ENCODE data around the gene GAST. TPM values are rescaled to one million over a fixed set of nuclear protein-coding genes. Genes with fewer than 3 reads are reported as not detected.
"Not testable (repeated sequence)": the region's sequence is repeated elsewhere in the genome, so short reads cannot be mapped to it uniquely, and the experiment has no call there.

GAST gene
- total and polyA plus RNA-seq, 2 donors, result not detected

DNA sequence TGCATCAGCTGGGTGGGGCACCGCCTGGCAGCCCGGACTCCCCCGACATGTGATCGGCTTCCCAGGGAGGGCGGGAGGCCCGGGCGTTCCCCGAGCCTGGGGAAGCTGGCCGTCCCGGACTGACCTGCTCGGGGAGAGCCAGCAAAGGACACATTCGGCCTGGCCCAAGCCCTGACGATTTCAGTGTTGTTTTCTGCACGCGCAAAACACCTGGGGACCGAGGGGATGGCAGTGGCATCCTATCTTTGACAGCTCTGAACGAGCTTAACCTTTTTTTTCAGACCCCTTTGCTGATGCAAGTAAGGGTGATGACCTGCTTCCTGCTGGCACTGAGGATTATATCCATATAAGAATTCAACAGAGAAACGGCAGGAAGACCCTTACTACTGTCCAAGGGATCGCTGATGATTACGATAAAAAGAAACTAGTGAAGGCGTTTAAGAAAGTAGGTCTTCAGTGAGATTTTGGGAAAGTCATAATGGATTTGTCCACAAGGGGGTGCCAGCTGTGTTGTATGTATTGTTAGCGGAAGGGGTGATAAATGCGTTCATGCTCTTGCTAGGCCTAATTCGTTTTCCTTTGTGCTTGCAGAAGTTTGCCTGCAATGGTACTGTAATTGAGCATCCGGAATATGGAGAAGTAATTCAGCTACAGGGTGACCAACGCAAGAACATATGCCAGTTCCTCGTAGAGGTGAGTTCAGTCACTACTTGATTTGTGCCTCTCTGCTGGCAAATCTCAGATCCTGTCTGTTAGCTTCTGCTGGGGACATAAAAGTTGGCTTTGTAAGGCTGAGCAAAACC, 22.4 kb upstream of the GAST start:
- 3% methylated on average over 27 of the region's 27 CpGs for WGBS
- DNase-seq (ENCODE audit: extremely low spot score), result no peak
- Histone ChIP-seq H3K4me1 (ENCODE audit: insufficient read depth) (no peaks in the 10 kb centered on the region), H3K36me3 (ENCODE audit: insufficient read depth) (peaks cover 15% of the 10 kb centered on the region), H3K4me3 (ENCODE audit: low read depth, low read length) (peak overlapping the region; percentile 46), H3K27ac (ENCODE audit: low read depth) (peak overlapping the region; percentile 70)

DNA sequence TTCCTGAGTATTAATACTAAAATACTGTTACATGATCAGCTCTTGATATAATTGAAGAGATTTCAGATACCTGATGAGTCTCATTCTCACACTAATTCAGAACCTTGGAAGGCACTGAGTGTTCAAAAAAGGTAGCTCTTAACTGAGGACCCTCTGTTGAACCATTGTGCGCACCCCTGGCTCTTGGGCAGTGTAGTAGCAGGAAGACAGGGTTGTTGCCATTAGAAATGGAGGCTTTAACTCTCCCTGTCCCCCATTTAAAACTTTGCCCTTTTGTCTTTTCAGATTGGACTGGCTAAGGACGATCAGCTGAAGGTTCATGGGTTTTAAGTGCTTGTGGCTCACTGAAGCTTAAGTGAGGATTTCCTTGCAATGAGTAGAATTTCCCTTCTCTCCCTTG, 21.6 kb upstream of the GAST start:
- Histone ChIP-seq H3K4me3 (ENCODE audit: low read depth, low read length) (no peak overlapping the region), H3K36me3 (ENCODE audit: insufficient read depth) (peaks cover 16% of the 10 kb centered on the region), H3K4me1 (ENCODE audit: insufficient read depth) (no peaks in the 10 kb centered on the region), H3K27ac (ENCODE audit: low read depth) (no peak overlapping the region)
- whole genome bisulfite sequencing, result 75% methylated on average over 2 of the region's 2 CpGs
- no peak for DNase-seq (ENCODE audit: extremely low spot score)

DNA sequence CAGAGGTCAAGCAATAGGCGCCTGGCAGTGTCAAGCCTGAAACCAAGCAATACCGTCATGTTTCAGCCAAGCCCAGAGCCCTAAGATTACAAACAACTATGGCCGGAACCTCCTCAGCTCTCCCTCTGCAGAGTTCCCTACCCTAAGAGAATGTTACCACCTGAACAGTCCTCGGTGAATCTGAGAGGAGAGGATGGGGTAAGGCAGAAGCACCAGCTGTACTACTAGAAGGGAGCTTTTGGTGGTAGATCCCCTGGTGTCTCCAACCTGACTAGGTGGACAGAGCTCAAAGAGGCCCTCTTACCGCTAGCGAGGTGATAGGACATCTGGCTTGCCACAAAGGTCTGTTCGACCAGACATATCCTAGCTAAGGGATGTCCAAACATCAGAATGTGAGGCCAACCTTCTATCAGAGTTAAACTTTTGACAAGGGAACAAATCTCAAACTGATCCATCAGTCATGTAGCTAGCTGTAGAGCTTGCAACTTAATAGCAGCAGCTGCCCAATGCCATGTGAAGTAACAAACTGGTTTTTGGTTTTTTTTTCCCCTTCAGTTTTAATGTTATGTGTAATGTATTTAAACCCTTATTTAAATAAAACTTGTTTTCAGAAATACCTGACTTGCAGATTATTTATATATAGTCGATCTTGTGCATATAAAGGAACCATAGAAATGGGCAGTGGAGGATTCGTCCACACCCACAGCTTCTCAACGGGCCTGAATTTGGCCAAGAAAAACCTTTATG, 20.9 kb upstream of the GAST start:
- Histone ChIP-seq H3K4me1 (ENCODE audit: insufficient read depth) (peaks cover 2% of the 10 kb centered on the region), H3K4me3 (ENCODE audit: low read depth, low read length) (no peak overlapping the region), H3K27ac (ENCODE audit: low read depth) (no peak overlapping the region), H3K36me3 (ENCODE audit: insufficient read depth) (peaks cover 16% of the 10 kb centered on the region)
- WGBS, result 73% methylated on average over 10 of the region's 10 CpGs
- DNase-seq (ENCODE audit: extremely low spot score), result no peak

DNA sequence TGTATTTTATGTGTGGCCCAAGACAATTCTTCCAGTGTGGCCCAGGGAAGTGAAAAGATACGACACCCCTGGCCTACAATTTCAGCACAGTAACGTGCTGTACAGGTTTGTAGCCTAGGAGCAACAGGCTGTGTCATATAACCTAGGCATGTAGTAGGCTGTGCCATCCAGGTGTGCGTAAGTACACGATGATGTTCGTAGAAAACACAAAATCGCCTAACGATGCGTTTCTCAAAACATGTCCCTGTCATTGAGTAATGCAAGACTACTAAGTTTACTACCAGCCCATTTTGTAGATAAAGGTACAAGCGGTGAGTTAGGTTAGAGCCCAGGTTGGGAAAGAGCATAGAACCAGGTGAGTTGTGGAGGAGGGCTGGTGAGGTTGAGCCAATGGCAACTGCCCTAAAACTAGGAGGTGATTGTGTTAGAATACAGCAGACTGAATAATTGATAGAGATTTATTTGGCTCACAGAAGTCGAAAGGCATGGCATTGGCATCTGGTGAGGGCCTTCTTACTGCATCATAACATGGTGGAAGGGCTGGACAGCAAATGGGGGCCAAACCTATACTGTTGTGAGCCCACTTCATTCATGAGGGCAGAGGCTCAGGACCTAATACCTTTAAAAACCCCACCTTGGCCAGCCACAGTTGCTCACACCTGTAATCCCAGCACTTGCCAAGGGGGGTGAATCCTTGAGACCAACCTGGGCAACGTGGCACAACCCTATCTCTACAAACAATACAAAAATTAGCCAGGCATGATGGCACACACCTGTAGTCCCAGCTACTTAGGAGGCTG, 19.2 kb upstream of the GAST start:
- no peak overlapping the region for H3K4me3 ChIP-seq (ENCODE audit: low read depth, low read length)
- peaks cover 2% of the 10 kb centered on the region for H3K4me1 ChIP-seq (ENCODE audit: insufficient read depth)
- WGBS, result 88% methylated on average over 11 of the region's 11 CpGs
- DNase-seq (ENCODE audit: extremely low spot score), result no peak
- H3K27ac ChIP-seq (ENCODE audit: low read depth), result no peak overlapping the region
- H3K36me3 ChIP-seq (ENCODE audit: insufficient read depth), result peaks cover 16% of the 10 kb centered on the region

DNA sequence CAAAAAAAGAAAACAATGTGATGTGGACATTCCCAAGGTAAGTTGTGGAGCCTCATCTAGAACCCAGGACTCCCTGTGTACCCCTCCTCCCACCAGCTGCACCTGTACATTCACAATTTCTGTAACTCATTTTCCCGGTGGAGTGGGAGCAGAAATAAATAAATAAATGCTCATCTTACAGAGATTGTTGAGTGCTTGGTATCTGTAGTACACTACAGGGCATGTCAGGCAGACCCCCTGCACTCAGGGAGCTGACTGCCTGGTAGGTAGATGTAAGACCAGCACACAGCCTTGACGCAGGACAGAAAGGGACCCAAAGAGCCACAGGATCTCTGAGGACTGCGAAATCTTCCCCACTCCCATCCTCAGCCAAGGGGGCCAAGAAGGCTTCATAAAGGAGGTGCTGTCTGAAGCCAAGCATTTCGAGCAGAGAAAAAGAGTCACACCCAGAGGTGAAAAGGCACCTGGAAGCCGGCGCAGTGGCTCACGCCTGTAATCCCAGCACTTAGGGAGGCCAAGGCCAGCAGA, 16.9 kb upstream of the GAST start:
- H3K4me1 ChIP-seq (ENCODE audit: insufficient read depth), result peaks cover 2% of the 10 kb centered on the region
- peaks cover 13% of the 10 kb centered on the region for H3K36me3 ChIP-seq (ENCODE audit: insufficient read depth)
- WGBS, result 81% methylated on average over 7 of the region's 7 CpGs
- no peak overlapping the region for H3K4me3 ChIP-seq (ENCODE audit: low read depth, low read length)
- H3K27ac ChIP-seq (ENCODE audit: low read depth), result no peak overlapping the region
- DNase-seq (ENCODE audit: extremely low spot score), result no peak

DNA sequence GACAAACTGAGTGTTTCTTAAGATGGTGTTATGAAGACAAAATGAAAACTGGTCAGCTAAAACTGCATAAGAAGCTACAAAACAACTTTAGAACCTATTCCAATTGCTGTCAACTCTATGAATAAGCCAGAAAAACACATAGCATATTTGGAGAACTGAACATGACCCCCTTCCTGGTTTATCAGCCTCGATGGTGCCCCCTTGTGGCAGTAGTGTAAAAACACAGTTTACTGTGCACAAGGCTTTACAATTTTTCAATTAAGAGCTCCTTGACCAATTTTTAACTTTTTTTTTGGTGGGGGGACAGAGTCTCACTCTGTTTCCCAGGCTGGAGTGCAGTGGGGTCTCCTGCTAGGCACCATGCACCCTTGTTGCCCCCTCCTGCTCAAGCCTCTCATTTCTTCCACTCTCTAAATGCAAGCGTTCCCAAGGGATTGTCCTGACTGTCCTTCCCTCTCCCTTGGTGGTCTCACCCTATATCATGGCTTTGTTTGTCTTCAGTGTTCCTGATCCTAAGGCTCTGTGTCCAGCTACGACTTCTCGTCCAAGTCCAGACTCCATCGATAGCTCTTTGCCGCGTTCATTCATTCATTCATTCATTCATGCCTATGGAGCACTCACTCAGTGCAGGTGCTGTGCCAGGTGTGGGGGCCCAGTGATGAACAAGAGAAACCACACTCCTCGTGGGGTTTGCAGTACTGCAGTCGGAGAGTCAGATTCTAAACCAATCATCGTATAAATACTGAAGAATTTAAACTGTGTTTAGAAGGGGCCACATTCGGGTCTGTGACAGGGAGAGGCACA, 16.0 kb upstream of the GAST start:
- DNase-seq (ENCODE audit: extremely low spot score), result peak; percentile 54
- Histone ChIP-seq H3K27ac (ENCODE audit: low read depth) (no peak overlapping the region), H3K36me3 (ENCODE audit: insufficient read depth) (peaks cover 11% of the 10 kb centered on the region), H3K4me3 (ENCODE audit: low read depth, low read length) (no peak overlapping the region), H3K4me1 (ENCODE audit: insufficient read depth) (peaks cover 2% of the 10 kb centered on the region)
- 41% methylated on average over 11 of the region's 11 CpGs for WGBS

DNA sequence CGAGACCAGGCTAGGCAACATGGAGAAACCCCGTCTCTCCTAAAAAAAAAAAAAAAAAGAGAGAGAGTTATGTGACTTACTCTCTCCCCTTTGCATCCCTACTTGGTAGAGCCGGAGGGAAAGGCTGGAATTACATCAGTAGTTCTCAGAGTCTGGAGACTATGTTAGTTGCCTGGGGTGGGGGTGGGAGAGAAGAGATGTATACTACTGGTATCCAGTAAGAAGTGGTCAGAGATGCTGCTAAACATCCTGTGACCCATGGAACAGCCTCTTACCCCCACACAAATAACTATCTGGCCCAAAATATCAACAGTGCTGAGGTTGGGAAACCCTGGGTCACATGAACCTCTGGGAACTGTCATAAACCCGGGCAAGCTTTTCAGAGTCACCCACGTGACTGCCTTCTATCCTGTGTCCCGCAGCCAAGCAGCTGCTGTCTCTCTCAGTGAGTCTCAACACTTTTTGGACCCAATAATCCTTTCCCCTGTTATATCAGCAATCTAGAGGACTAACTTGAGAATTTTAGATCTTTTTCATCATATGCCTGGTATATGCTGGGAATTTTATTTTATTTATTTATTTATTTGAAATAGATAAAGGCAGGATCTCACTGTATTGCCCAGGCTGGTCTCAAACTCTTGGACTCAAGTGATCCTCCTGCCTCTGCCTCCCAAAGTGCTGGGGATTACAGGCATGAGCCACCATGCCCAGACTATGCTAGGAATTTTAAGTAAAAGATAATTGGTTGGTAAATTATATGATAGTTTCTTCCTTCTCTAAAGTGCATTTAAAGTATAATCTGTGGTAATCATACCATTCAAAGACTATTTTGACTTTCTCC, 14.8 kb upstream of the GAST start:
- no peak for DNase-seq (ENCODE audit: extremely low spot score)
- H3K36me3 ChIP-seq (ENCODE audit: insufficient read depth), result peaks cover 7% of the 10 kb centered on the region
- H3K4me1 ChIP-seq (ENCODE audit: insufficient read depth), result peaks cover 2% of the 10 kb centered on the region
- H3K4me3 ChIP-seq (ENCODE audit: low read depth, low read length), result no peak overlapping the region
- WGBS, result 33% methylated on average over 6 of the region's 6 CpGs
- peak overlapping the region; percentile 63 for H3K27ac ChIP-seq (ENCODE audit: low read depth)

DNA sequence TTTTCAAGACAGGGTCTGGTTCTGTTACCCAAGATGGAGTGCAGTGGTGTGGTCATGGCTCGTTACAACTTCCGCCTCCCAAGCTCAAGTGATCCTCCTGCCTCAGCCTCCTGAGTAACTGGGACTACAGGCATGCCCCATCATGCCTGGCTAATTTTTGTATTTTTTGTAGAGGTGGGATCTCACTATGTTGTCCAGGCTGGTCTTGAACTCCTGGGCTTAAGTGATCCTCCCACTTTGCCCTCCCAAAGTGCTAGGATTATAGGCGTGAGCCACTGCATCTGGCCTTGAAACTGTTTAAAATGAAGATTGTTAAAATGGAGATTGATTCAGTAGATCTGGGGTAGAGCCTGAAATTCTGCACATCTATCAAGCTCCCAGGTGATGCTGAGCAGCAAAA, 11.3 kb upstream of the GAST start:
- not testable (repeated sequence) for H3K4me3 ChIP-seq (ENCODE audit: low read depth, low read length); DNase-seq (ENCODE audit: extremely low spot score); H3K4me1 ChIP-seq (ENCODE audit: insufficient read depth); H3K27ac ChIP-seq (ENCODE audit: low read depth); H3K36me3 ChIP-seq (ENCODE audit: insufficient read depth)
- 89% methylated on average over 3 of the region's 3 CpGs for WGBS

DNA sequence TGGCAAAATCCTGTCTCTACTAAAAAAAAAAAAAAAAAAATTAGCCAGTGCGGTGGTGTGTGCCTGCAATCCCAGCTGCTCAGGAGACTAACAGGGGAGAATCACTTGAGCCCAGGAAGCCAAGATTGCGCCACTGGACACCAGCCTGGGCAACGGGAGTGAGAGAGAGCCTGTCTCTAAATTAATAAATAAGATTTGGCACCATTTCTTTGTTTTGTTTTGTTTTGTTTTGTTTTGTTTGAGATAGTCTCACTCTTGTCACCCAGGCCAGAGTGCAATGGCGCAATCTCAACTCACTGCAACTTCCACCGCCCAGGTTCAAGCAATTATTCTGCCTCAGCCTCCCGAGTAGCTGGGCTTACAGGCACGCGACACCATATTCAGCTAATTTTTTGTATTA, 9.4 kb upstream of the GAST start:
- 87% methylated on average over 8 of the region's 8 CpGs for WGBS
- DNase-seq (ENCODE audit: extremely low spot score), result no peak
- no peaks in the 10 kb centered on the region for H3K36me3 ChIP-seq (ENCODE audit: insufficient read depth)
- H3K4me3 ChIP-seq (ENCODE audit: low read depth, low read length), result no peak overlapping the region
- H3K27ac ChIP-seq (ENCODE audit: low read depth), result no peak overlapping the region
- H3K4me1 ChIP-seq (ENCODE audit: insufficient read depth), result no peaks in the 10 kb centered on the region

DNA sequence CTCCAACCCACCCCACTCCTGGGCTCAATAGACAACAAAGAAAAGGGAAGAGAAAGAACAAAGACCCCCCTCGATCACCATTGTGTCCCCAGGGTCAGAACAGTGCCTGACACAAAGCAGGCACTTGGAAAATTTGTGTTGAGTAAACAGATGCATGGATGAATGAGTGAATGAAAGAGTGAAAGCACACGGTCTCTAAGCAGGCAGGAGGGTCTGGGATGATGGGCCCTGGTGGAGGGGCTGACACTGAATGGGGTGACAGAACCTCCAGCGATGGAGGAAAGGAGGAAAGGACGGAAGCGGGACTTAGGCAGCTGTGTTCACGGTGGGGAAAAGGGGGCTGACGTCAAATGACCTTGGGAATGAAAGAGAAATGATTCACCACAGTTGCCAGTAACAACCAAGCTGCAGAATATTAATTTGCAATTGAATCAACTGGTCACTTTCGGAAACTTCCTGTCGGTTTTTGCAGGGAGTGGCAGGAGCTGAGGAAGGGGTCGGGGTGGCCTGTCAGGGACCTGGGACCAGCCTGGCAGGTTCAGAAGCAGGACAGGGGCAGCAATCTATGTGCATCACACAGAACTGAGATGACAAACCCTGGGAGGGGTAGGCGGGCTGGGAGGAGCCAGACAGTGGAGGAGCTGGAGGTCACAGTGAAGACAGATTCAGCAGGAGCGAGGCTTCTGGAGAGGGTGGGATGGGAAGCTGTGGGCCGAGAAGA, 6.7 kb upstream of the GAST start:
- WGBS, result 54% methylated on average over 13 of the region's 13 CpGs
- no peaks in the 10 kb centered on the region for H3K36me3 ChIP-seq (ENCODE audit: insufficient read depth)
- no peak for DNase-seq (ENCODE audit: extremely low spot score)
- H3K4me3 ChIP-seq (ENCODE audit: low read depth, low read length), result no peak overlapping the region
- no peaks in the 10 kb centered on the region for H3K4me1 ChIP-seq (ENCODE audit: insufficient read depth)
- H3K27ac ChIP-seq (ENCODE audit: low read depth), result no peak overlapping the region

DNA sequence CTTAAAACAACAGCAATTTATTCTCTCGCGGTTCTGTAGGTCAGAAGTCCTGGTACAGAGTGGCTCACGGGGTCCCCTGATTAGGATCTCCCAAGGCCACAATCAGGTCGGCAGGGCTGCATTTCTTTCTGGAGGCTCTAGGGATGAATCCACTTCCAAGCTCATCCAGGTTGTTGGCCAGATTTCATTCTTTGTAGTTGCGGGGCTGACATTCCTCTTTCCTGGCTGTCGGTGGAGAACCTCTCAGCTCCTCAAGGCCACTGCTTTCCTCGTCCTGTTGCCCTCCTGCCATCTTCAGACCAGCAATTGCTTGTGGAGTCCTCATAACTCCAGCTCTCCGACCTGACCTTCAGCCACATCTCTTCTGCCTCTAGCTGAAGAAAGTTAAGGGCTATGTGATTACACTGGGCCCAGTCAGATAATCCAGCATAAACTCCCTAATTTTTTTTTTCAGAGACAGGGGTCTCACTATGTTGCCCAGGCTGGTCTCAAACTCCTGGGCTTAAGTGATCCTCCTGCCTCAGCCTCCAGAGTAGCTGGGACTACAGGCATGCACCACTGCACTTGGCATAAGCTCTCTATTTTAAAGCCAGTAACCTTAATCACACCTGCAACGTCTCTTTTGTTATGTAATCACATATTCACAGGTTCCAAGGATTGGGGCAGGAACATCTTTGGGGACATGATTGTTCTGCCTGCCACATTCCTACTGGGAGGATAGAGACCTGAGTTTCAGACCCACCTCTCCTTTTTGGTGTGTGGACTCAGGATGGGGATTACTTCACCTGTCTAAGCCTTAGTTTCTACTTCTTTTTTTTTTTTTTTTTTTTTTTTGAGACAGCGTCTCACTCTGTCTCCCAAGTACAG, 4.1 kb upstream of the GAST start:
- WGBS, result 76% methylated on average over 10 of the region's 10 CpGs
- Histone ChIP-seq H3K36me3 (ENCODE audit: insufficient read depth) (no peaks in the 10 kb centered on the region), H3K27ac (ENCODE audit: low read depth) (no peak overlapping the region), H3K4me3 (ENCODE audit: low read depth, low read length) (no peak overlapping the region), H3K4me1 (ENCODE audit: insufficient read depth) (no peaks in the 10 kb centered on the region)
- DNase-seq (ENCODE audit: extremely low spot score), result no peak

All from urinary bladder (tissue), 4 donors.